Measurements from ENCODE around the gene OIP5.
"Not testable (repeated sequence)": the region's sequence is repeated elsewhere in the genome, so short reads cannot be mapped to it uniquely, and the experiment has no call there.

Gene OIP5

DNA sequence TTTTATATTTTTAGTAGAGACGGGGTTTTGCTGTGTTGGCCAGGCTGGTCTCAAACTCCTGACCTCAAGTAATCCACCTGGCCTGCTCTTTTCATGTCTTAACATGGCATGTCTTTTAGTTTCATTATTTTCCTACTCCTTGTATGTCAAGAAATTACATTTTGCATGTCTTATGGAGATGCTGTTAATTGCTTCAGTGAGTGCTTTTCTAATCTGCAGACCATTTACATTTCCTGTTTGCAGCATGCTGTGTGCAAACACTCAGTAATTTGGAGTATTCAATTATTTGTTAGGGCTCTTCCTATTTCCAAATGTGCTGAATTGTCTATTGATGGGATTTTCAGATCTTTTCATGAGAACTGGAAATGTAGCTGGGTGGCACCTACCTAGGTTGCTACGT is 31.3 kb downstream of the OIP5 start:
- DNase-seq, result not testable (repeated sequence)

DNA sequence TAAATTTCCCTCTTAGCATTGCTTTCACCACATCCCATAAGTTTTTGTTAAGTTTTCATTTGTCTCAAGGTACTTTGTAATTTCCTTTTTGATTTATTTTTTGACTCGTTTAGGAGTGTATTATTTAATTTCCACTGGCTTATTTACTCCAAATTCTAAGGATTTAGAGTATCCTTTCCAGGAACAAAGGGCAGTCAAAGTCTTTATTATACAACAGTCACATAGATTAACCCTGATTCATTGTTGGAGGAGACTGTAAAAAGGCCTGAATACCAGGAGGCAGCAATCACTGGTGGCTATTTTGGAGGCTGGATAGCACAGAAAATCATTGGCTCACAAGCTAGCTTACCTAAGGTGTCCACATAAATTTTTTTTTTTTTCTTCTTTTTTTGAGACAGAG is 39.9 kb downstream of the OIP5 start:
- no peak for DNase-seq

DNA sequence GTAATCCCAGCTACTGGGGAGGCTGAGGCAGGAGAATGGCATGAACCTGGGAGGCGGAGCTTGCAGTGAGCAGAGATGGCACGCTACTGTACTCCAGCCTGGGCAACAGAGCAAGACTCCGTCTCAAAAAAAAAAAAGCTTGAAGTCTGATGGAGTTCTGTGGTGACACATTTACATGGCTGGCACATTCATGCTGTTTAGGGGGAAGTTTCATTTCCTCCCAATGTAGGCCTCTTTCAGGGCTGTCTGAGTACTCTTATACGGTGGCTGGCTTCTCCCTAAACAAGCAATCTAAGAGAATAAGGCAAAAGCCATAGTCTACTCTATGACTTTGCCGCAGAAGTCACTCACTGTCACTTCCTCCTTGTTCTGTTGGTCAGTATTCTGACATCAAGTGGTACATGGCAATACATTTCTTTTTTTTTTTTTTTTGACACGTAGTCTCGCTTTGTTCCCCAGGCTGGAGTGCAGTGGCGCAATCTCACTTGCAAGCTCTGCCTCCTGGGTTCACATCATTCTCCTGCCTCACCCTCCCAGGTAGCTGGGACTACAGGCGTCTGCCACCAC is 41.2 kb downstream of the OIP5 start:
- DNase-seq, result no peak

- no peak for DNase-seq
These were observed 42.4 kb downstream of the OIP5 start for GRCh38 chr15:41289953-41290352.

DNA sequence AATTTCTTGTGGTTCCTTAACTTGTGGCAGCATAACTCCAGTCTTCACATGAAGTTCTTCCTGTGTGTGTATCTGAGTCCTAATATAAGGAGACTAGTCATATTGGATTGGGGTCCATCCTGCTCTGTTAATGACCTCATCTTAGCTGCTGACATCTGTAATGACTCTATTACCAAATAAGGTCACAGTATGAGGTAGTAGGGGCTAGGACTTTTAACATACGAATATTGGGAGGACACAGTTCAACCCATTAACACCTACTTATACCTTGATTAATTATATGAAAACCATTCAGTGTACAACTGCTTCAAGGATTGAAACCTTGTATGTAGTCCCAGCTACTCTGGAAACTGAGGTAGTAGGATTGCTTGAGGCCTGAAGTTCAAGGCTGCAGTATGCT is 43.9 kb downstream of the OIP5 start:
- DNase-seq, result no peak

DNA sequence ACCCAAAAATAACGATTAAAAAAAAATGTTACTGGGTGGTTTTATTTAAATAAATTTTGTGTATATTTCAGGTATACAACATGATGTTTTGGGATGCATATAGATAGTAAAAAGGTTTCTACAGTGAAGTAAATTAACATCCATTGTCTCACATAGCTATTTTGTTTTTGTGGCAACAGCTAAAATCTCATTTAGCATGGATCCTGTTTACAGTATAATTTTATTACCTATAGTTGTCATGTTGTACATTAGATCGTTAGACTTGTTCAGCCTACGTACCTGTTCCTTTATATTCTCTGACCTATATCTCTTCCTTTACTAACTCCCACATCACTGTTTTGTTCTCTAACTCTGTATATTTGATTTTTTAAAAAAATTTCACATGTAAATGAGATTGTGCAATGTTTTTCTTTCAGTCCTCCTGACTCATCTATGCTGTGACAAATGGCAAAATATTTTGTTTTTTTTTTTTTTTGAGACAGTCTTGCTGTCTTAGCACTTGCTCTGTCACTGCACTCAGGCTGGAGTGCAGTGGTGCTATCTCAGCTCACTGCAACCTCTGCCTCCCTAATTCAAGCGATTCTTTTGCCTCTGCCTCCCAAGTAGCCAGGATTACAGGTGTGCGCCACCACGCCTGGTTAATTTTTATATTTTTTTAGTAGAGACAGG is 45.6 kb downstream of the OIP5 start:
- no peak for DNase-seq

DNA sequence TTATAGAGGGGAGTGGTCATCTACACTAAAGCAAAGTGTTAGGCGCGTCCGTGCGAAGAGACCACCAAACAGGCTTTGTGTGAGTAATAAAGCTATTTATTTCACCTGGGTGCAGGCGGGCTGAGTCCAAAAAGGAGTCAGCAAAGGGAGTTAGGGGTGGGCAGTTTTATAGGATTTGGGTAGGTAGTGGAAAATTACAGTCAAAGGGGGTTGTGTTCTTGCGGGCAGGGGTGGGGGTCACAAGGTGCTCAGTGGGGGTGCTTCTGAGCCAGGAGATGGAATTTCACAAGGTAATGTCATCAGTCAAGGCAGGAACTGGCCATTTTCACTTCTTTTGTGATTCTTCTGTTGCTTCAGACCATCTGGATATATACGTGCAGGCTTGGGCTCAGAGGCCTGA is 47.1 kb downstream of the OIP5 start:
- DNase-seq, result no peak

DNA sequence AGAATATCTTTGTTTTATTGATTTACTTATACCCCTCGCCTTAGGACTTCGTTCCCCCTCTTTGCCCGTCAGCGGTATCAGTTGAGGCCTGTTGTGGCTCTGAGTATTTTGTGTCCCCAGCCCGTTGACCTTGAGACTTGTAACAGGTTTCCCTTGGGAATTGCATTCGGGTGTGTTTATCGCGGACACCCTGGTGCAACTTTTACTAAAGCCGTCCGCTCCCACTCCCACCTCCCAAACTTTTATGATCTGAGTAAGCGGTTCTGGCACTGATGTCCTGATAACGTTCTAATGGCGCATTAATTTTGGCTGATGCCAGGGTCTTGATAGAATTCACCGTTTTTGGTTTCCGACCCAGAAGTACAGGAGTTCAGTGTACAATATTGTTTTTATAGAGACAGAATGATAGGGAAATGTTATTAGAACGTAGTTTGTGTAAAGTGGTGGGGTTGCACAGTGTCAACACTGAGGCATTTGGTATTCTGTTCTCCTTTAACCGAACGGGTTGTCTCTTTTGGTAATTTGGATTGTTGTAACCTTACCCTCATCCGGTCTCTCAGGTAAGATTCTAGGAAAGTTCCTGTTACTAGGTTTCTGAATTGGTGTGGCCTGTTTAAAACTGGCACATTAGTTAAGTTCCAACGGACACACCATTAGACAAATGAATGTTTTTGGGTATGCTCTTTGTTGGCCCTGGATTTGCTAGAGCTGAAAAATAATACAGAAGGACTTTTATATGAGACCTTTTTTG is 47.8 kb downstream of the OIP5 start:
- DNase-seq, result peak; percentile 41

- DNase-seq, result peak; percentile 99
These were observed 48.6 kb downstream of the OIP5 start for GRCh38 chr15:41283653-41284426.

- DNase-seq, result peak; percentile 7
These were observed 49.3 kb downstream of the OIP5 start for GRCh38 chr15:41282980-41283652.

DNA sequence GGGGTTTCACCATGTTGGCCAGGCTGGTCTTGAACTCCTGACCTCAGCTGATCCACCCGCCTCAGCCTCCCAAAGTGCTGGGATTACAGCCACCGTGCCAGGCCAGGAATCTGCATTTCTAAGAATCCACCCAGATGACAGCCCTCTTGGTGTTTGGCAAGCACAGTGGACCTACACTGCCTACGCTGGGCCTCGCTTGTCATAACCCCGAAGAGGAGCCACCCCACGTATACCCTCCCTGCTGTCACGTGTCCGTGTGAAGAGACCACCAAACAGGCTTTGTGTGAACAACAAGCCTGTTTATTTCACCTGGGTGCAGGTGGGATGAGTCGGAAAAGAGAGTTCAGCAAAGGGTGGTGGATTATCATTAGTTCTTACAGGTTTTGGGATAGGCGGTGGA is 50.0 kb downstream of the OIP5 start:
- not testable (repeated sequence) for DNase-seq

- DNase-seq, result no peak
These were observed 51.2 kb downstream of the OIP5 start for GRCh38 chr15:41281236-41281635.

DNA sequence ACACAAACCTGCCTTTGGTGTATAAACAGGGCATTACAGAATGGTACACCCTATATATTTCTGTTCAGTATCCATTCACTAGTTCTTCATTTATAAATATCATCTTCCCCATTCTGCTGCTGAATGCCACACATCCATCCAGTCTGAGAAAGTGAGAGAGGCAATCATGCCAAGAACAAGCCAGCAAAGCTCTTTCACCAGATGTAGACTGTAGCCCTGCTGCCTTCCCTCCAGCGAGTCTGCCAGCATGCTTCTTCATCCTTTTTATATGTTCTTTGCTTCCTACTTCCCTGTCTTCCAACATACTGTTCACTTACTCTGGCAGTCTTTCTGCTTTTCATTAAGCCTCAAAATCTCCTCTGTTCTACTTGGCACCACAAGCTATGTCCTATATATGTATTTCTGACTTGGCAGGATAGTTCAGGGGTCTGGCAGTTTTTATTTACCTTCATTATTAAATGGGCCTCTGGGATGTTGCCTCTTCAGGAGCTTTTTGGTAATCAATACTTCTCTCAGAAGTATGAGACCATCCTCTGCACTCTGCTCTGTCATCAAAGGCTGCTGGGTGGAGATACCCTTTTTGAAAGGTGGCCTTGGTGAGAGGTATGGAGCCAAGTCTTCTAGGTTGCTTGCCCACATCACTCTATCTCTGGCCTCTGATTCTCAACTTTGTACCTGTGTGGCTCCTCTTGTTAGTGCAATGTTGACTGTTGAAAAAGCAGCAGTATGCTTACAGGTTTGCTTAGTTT is 52.7 kb downstream of the OIP5 start:
- DNase-seq, result no peak

- DNase-seq, result no peak
These were observed 54.1 kb downstream of the OIP5 start for GRCh38 chr15:41278319-41278718.

DNA sequence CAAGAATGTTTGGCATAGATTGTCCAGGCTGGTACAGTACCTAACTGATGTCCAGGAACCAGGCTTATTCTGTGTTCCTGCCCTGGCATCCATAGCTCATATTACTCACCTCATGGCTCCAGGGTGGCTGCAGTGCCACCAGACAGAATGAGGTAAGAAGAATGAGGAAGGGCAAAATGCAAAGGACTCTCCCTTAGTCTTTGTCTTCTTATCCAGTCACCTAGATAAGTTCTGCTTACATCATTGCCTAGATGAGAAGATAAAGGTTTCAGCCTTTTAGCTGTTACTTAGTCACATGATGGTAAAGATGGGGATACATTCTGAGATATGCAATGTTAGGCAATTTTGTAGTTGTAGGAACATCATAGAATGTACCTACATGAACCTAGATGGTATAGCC is 55.6 kb downstream of the OIP5 start:
- no peak for DNase-seq

GRCh38 chr15:41269887-41270286 is 62.5 kb downstream of the OIP5 start:
- no peak for DNase-seq

DNA sequence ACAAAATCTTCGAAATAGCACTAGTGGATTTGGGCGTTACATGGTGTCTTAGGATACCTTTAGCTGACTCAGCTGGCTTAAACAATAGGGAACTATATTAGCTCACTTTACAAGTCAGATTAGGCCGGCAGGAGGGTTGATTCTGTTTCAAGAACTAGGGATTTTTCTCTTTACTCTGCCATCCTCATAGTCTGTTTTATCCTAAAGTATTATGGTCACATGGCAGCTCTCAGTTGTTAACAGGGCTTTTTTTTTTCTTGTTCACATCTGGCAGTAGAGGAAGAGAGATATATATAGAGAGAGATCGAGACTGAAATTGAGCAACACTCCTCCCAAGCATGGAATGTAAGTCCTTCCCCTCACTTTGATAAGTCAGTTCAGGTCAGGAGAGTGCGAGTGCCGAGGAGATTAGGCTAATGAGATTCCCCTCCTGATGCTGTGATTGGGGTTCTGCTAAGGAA is 68.5 kb downstream of the OIP5 start:
- DNase-seq, result no peak

- no peak for DNase-seq
These were observed 69.8 kb downstream of the OIP5 start for GRCh38 chr15:41262571-41262970.

DNA sequence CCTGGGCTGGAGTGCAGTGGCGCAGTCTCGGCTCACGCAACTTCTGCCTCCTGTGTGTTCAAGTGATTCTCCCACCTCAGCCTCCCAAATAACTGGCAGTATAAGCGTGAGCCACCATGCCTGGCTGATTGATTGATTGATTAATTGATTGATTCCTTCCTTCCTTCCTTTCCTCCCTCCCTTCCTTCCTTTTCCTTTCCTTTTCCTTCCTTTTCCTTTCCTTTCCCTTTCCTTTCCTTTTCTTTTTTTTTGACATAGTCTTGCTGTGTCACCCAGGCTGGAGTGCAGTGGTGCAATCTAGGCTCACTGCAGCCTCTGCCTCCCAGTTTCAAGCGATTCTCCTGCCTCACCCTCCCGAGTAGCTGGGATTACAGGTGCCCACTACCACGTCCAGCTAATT is 71.5 kb downstream of the OIP5 start:
- DNase-seq, result not testable (repeated sequence)

GRCh38 chr15:41259546-41260189 is 72.7 kb downstream of the OIP5 start:
- no peak for DNase-seq
